ENCODE measurements around the gene HECA. TPM values are rescaled to one million over a fixed set of nuclear protein-coding genes. Genes with fewer than 3 reads are reported as not detected.

HECA gene
- total RNA-seq, 4 donors from 2014 or later = 11.3 to 38.4 (median 25.7) TPM

DNA sequence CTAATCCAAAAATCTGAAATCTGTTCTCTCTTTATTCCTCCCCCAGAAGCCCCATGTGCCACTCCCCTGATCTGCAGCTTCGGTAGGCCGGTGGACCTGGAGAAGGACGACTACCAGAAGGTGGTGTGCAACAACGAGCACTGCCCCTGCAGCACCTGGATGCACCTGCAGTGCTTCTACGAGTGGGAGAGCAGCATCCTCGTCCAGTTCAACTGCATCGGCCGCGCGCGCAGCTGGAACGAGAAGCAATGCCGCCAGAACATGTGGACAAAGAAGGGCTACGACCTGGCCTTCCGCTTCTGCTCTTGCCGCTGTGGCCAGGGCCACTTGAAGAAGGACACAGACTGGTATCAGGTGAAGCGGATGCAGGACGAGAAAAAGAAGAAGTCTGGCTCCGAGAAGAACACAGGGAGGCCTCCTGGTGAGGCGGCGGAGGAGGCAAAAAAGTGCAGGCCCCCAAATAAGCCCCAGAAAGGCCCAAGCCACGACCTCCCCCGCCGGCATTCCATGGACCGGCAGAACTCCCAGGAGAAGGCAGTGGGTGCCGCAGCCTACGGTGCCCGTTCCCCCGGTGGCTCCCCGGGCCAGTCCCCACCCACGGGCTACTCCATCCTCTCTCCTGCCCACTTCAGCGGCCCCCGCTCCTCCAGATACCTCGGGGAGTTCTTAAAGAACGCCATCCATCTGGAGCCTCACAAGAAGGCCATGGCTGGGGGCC is 31.5 kb downstream of the HECA start:
- intact Hi-C loops (cut with DNase I; ENCODE audit: low total_unique reads) = no loop called here
- H3K4me3 ChIP-seq = no peak overlapping the region
- H3K36me3 ChIP-seq = no peaks in the 10 kb centered on the region
- H3K4me1 ChIP-seq = no peaks in the 10 kb centered on the region
- H3K27me3 ChIP-seq = no peaks in the 10 kb centered on the region
- TF ChIP-seq CTCF (IDR thresholded peaks at IDR 0.05) = no peak
- H3K9me3 ChIP-seq = no peaks in the 10 kb centered on the region
- H3K27ac ChIP-seq = no peak overlapping the region
- no peak for DNase-seq

DNA sequence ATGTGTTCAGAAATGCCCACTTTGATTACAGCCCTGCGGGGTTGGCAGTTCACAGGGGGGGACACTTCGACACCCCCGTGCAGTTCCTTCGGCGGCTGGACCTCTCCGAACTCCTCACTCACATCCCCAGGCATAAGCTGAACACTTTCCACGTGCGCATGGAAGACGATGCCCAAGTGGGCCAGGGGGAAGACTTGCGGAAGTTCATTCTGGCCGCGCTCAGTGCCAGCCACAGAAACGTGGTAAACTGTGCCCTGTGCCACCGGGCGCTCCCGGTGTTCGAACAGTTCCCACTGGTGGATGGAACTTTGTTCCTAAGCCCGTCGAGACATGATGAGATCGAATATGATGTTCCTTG is 32.1 kb downstream of the HECA start:
- intact Hi-C loops (cut with DNase I; ENCODE audit: low total_unique reads) = no loop called here
- Histone ChIP-seq H3K4me1 (no peaks in the 10 kb centered on the region), H3K36me3 (no peaks in the 10 kb centered on the region), H3K27ac (no peak overlapping the region), H3K4me3 (no peak overlapping the region), H3K27me3 (no peaks in the 10 kb centered on the region), H3K9me3 (no peaks in the 10 kb centered on the region)
- TF ChIP-seq CTCF (IDR thresholded peaks at IDR 0.05) = no peak
- TF ChIP-seq POLR2A (IDR thresholded peaks at IDR 0.05) = no peak
- DNase-seq = no peak

- TF ChIP-seq CTCF (IDR thresholded peaks at IDR 0.05) (no peak), POLR2A (IDR thresholded peaks at IDR 0.05) (no peak)
- no peaks in the 10 kb centered on the region for H3K36me3 ChIP-seq
- H3K27ac ChIP-seq = no peak overlapping the region
- intact Hi-C loops (cut with DNase I; ENCODE audit: low total_unique reads) = no loop called here
- H3K9me3 ChIP-seq = no peaks in the 10 kb centered on the region
- DNase-seq = no peak
- H3K4me3 ChIP-seq = no peak overlapping the region
- H3K27me3 ChIP-seq = no peaks in the 10 kb centered on the region
- no peaks in the 10 kb centered on the region for H3K4me1 ChIP-seq
Measured at GRCh38 chr6:139172151-139172550, 37.3 kb downstream of the HECA start.

DNA sequence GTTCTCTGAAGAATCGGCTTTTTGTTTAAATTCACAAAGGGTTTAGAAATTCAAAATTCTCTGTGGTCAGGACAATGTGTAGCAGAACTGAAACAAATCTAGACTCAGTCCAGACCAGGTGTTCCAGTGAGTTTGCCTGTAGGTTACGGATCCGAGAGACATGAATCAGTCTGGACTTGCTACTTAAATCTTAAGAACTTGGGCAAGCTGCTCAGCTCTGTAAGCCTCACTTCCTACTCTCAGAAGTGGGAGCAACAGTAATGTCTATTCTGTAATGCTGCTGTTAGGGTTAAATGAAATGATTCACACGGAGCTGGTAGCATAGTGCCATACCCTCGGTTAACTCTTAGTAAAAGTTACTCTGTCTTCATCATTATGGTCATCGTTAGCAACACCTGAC is 37.7 kb downstream of the HECA start:
- intact Hi-C loops (cut with DNase I; ENCODE audit: low total_unique reads) = no loop called here
- Histone ChIP-seq H3K27ac (no peak overlapping the region), H3K4me1 (no peaks in the 10 kb centered on the region), H3K27me3 (no peaks in the 10 kb centered on the region), H3K4me3 (no peak overlapping the region), H3K36me3 (no peaks in the 10 kb centered on the region), H3K9me3 (no peaks in the 10 kb centered on the region)
- no peak for TF ChIP-seq CTCF (IDR thresholded peaks at IDR 0.05)
- TF ChIP-seq POLR2A (IDR thresholded peaks at IDR 0.05) = no peak
- no peak for DNase-seq

DNA sequence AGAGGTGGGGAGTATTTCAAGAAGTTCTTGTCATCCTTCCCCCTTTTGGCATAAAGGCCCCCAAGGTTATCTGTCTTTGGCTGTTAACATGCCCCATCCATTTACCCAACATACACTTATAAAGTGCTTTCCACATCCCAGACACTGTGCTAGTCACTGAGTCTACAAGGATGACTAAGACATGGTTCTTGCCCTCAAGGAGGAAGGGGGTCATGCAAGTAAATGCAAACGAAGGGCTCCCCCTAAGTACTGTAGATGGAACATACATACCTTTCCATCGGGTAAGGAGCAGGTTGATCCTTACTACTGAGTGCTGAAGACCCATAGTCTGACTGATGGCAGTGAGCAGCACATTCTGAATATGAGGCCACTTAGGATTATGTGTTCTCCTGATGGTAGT is 38.3 kb downstream of the HECA start:
- no peaks in the 10 kb centered on the region for H3K27me3 ChIP-seq
- no peak for DNase-seq
- H3K36me3 ChIP-seq = no peaks in the 10 kb centered on the region
- H3K4me1 ChIP-seq = no peaks in the 10 kb centered on the region
- intact Hi-C loops (cut with DNase I; ENCODE audit: low total_unique reads) = no loop called here
- no peak overlapping the region for H3K4me3 ChIP-seq
- TF ChIP-seq POLR2A (IDR thresholded peaks at IDR 0.05) (no peak), CTCF (IDR thresholded peaks at IDR 0.05) (no peak)
- no peaks in the 10 kb centered on the region for H3K9me3 ChIP-seq
- H3K27ac ChIP-seq = no peak overlapping the region
